AG09319 (cell line): Measurements from ENCODE around the gene MYCBPAP.

Experiments used
- DNase-seq: peaks from one replicate; pipeline ENCODE4 v3.0.0-alpha.2; 2010; ENCODE audit warnings: low read depth; ENCODE audit errors: extremely low read depth
- CTCF ChIP-seq: IDR thresholded peaks from 2 replicates; pipeline ENCODE4 v1.5.1; 2011; ENCODE audit warnings: low read depth, mild to moderate bottlenecking, inconsistent platforms, low read length, moderate library complexity

The MYCBPAP gene

GRCh38 chr17:50505591-50506130 is 2.6 kb upstream of the MYCBPAP start:
- no peak for DNase-seq
- TF ChIP-seq CTCF, result no peak

GRCh38 chr17:50506298-50506697 is 1.9 kb upstream of the MYCBPAP start:
- no peak for TF ChIP-seq CTCF
- no peak for DNase-seq

- DNase-seq, result no peak
- TF ChIP-seq CTCF, result no peak; the same call in 1 of the 2 replicates
Observed at GRCh38 chr17:50508573-50509460, 578 bp downstream of the MYCBPAP start.

- no peak for TF ChIP-seq CTCF
- no peak for DNase-seq
Observed at GRCh38 chr17:50511058-50511457, 2.8 kb downstream of the MYCBPAP start.

- DNase-seq, result no peak
- TF ChIP-seq CTCF, result no peak
Observed at GRCh38 chr17:50513495-50513894, 5.3 kb downstream of the MYCBPAP start.

GRCh38 chr17:50514388-50514787 is 6.1 kb downstream of the MYCBPAP start:
- TF ChIP-seq CTCF, result no peak

GRCh38 chr17:50514936-50515702 is 6.9 kb downstream of the MYCBPAP start:
- no peak for TF ChIP-seq CTCF
- DNase-seq, result no peak

More at GRCh38 chr17:50514388-50514787, 6.1 kb downstream of the MYCBPAP start:
- no peak for DNase-seq
